IMR-90 (cell line): ENCODE results near the gene C4B. TPM values are rescaled to one million over a fixed set of nuclear protein-coding genes. Genes with fewer than 3 reads are reported as not detected.
"Not testable (repeated sequence)": the region's sequence is repeated elsewhere in the genome, so short reads cannot be mapped to it uniquely, and the experiment has no call there.

Source experiments
- ATAC-seq: fragments of 200-7000 bp; cut with Tn5 transposase; 2 replicates; pipeline ENCODE4 v1.9.1; 2020; ENCODE audit warnings: low read depth, mild to moderate bottlenecking, moderate library complexity
- BruUV-seq: library from RNA; stranded (reverse); fragments of 400-500 nt; replicated peaks from 2 replicates; lab custom pipeline; 2021; lab: Mats Ljungman, UMichigan
- CTCF ChIA-PET: fragments of 300-600 bp; formaldehyde crosslinking; extraction: SDS; loops from one replicate; lab custom pipeline; 2021; ENCODE audit warnings: antibody characterized with exemption; lab: Yijun Ruan, JAX
- POLR2A ChIA-PET: fragments of 300-600 bp; sonication (Branson Sonifier 250); formaldehyde crosslinking; loops from one replicate; lab custom pipeline; 2022; ENCODE audit warnings: antibody characterized with exemption; ENCODE audit not compliant: unreplicated experiment; lab: Charles Lee
- DNase-seq: peaks from one replicate; pipeline ENCODE4 v3.0.0; 2013
- H2AFZ ChIP-seq: replicated peaks from 2 replicates; pipeline ENCODE3; 2013; ENCODE audit warnings: low read length, mild to moderate bottlenecking; ENCODE audit not compliant: poor library complexity
- H2AK5ac ChIP-seq: 2 replicates; pipeline ENCODE4 v1.6.1; 2013; ENCODE audit warnings: low read depth, low read length, inconsistent platforms
- H2AK9ac ChIP-seq: replicated peaks from 2 replicates; pipeline ENCODE3; 2013; ENCODE audit warnings: mild to moderate bottlenecking, low read depth, low read length, moderate library complexity; ENCODE audit not compliant: poor library complexity
- H2BK120ac ChIP-seq: 2 replicates; pipeline ENCODE4 v1.6.1; 2013; ENCODE audit warnings: low read depth, low read length, inconsistent platforms
- H2BK15ac ChIP-seq: 3 replicates; pipeline ENCODE4 v1.6.1; 2013; ENCODE audit warnings: low read depth, low read length, inconsistent platforms
- H2BK20ac ChIP-seq: 2 replicates; pipeline ENCODE4 v1.6.1; 2013; ENCODE audit warnings: low read depth, mild to moderate bottlenecking, inconsistent platforms, low read length, moderate library complexity
- H2BK5ac ChIP-seq: 2 replicates; pipeline ENCODE4 v1.6.1; 2013; ENCODE audit warnings: mild to moderate bottlenecking, low read depth, low read length, inconsistent platforms; ENCODE audit not compliant: poor library complexity, severe bottlenecking
- H3K14ac ChIP-seq: replicated peaks from 2 replicates; pipeline ENCODE4 v1.6.1; 2013; ENCODE audit warnings: low read depth, low read length, inconsistent platforms
- H3K18ac ChIP-seq: 2 replicates; pipeline ENCODE4 v1.6.1; 2013; ENCODE audit warnings: low read depth, low read length, control low read depth
- H3K23ac ChIP-seq: 2 replicates; pipeline ENCODE4 v1.6.1; 2013; ENCODE audit warnings: low read depth, low read length, inconsistent platforms
- H3K27ac ChIP-seq: 2 replicates; pipeline ENCODE4 v1.5.1; 2013; ENCODE audit warnings: mild to moderate bottlenecking, control low read depth, low read length; ENCODE audit not compliant: insufficient read depth
- H3K27me3 ChIP-seq: 2 replicates; pipeline ENCODE4 v1.6.1; 2013; ENCODE audit warnings: low read length; ENCODE audit not compliant: control insufficient read depth, insufficient read depth
- H3K36me3 ChIP-seq: 2 replicates; pipeline ENCODE4 v1.6.1; 2013; ENCODE audit warnings: low read length, mixed read lengths; ENCODE audit not compliant: control insufficient read depth, insufficient read depth
- H3K4ac ChIP-seq: 2 replicates; pipeline ENCODE4 v1.6.1; 2013; ENCODE audit warnings: low read depth, low read length, inconsistent platforms
- H3K4me1 ChIP-seq: 2 replicates; pipeline ENCODE4 v1.6.1; 2013; ENCODE audit warnings: low read length, mixed read lengths; ENCODE audit not compliant: control insufficient read depth, insufficient read depth
- H3K4me2 ChIP-seq: 2 replicates; pipeline ENCODE4 v1.6.1; 2013; ENCODE audit warnings: low read depth, mild to moderate bottlenecking, control low read depth, low read length, moderate library complexity
- H3K4me3 ChIP-seq: 2 replicates; pipeline ENCODE4 v1.5.1; 2013; ENCODE audit warnings: low read depth, mild to moderate bottlenecking, control low read depth, low read length, moderate library complexity; ENCODE audit not compliant: insufficient read depth
- H3K56ac ChIP-seq: 2 replicates; pipeline ENCODE4 v1.6.1; 2013; ENCODE audit warnings: low read length, inconsistent platforms; ENCODE audit not compliant: insufficient read depth; ENCODE audit errors: extremely low read depth
- H3K79me1 ChIP-seq, 2 experiments: 2 replicates each; pipeline ENCODE4 v1.6.1; 2013; ENCODE audit warnings: low read length in 2 of 2, inconsistent platforms in 1 of 2, low read depth in 1 of 2
- H3K9ac ChIP-seq: 2 replicates; pipeline ENCODE4 v1.6.1; 2013; ENCODE audit warnings: low read depth, low read length, control low read depth
- H3K9me1 ChIP-seq: 2 replicates; pipeline ENCODE4 v1.6.1; 2013; ENCODE audit warnings: low read length, inconsistent platforms; ENCODE audit not compliant: insufficient read depth
- H3K9me3 ChIP-seq: 2 replicates; pipeline ENCODE4 v1.6.1; 2013; ENCODE audit warnings: low read length; ENCODE audit not compliant: control insufficient read depth, insufficient read depth
- H4K20me1 ChIP-seq: 2 replicates; pipeline ENCODE4 v1.6.1; 2013; ENCODE audit warnings: low read length, inconsistent platforms; ENCODE audit not compliant: insufficient read depth
- H4K5ac ChIP-seq: 2 replicates; pipeline ENCODE4 v1.6.1; 2013; ENCODE audit warnings: mild to moderate bottlenecking, low read depth, low read length, control low read depth
- H4K8ac ChIP-seq, 2 experiments: 2 replicates each; pipeline ENCODE4 v1.6.1; 2013; ENCODE audit warnings: low read depth in 2 of 2, low read length in 2 of 2, control low read depth in 1 of 2, inconsistent platforms in 1 of 2
- H4K91ac ChIP-seq: 2 replicates; pipeline ENCODE4 v1.6.1; 2013; ENCODE audit warnings: low read depth, low read length, inconsistent platforms; ENCODE audit not compliant: insufficient read depth
- WGBS, 2 experiments: methylation state at CpG; one replicate each; pipeline versions ENCODE4 v1.1.5 to v1.1.7; 2013; ENCODE audit warnings: missing lambda C conversion rate in 2 of 2; ENCODE audit not compliant: insufficient read length in 1 of 2; ENCODE audit errors: extremely low coverage in 2 of 2; 5-methylcytosine and 5-hydroxymethylcytosine counted together
- dilution Hi-C: fragments of 300-500 bp; cut with HindIII; formaldehyde crosslinking; loops from one replicate; pipeline ENCODE4 v1.14.3; 2018; ENCODE audit warnings: low sequenced_read_pairs; ENCODE audit not compliant: unreplicated experiment
- in situ Hi-C: fragments of 300-500 bp; cut with MboI; formaldehyde crosslinking; loops from 3 replicates; pipeline ENCODE4 v1.14.3; 2019; ENCODE audit warnings: low sequenced_read_pairs, inconsistent platforms, mixed read lengths
- intact Hi-C: fragments of 100-400 bp; cut with micrococcal nuclease; formaldehyde crosslinking; loops from 2 replicates; pipeline ENCODE4 v1.10.0; 2022
- polyA plus RNA-seq, 3 experiments: library from polyadenylated mRNA; depleted of rRNA; stranded (reverse); fragments of >200 nt; gene quantifications; 2 replicates each; pipeline ENCODE4 v1.2.3, GENCODE V29; 2012; ENCODE audit warnings: low replicate concordance in 1 of 3
- total RNA-seq: library from RNA; depleted of rRNA; stranded (reverse); fragments of >200 nt; gene quantifications from 2 replicates; pipeline ENCODE4 v1.2.3, GENCODE V29; 2012

C4B gene
- total and polyA plus RNA-seq, 2 of the 4 experiments (the other 2 are of a cell fraction): 0.54 to 4.2 TPM

GRCh38 chr6:32052626-32053025, 38.0 kb downstream of the C4B start:
- dilution Hi-C loops, H4K20me1 ChIP-seq, H2BK120ac ChIP-seq, POLR2A ChIA-PET, H3K4ac ChIP-seq, H3K4me3 ChIP-seq, intact Hi-C loops, H3K79me1 ChIP-seq, H3K36me3 ChIP-seq, H3K14ac ChIP-seq, H3K4me2 ChIP-seq, H3K9ac ChIP-seq, H2AK5ac ChIP-seq, H4K91ac ChIP-seq, DNase-seq, H2AFZ ChIP-seq, H2AK9ac ChIP-seq, ATAC-seq, H3K23ac ChIP-seq, H3K9me1 ChIP-seq, H3K18ac ChIP-seq, H2BK15ac ChIP-seq, in situ Hi-C loops, H2BK5ac ChIP-seq, BruUV-seq, H4K5ac ChIP-seq, CTCF ChIA-PET, H3K4me1 ChIP-seq, H3K9me3 ChIP-seq, H3K27ac ChIP-seq, H3K56ac ChIP-seq, H4K8ac ChIP-seq, H2BK20ac ChIP-seq: not testable (repeated sequence)
- peaks cover 42% of the 10 kb centered on the region for H3K27me3 ChIP-seq
- 79% methylated on average over 8 of the region's 20 CpGs; no CpG with 5 or more reads in 1 of the 2 experiments for whole genome bisulfite sequencing, 2 experiments

- H3K9ac ChIP-seq, H3K4ac ChIP-seq, H3K36me3 ChIP-seq, H3K9me1 ChIP-seq, H3K9me3 ChIP-seq, in situ Hi-C loops, H3K79me1 ChIP-seq, H4K5ac ChIP-seq, ATAC-seq, H2AK5ac ChIP-seq, dilution Hi-C loops, H3K23ac ChIP-seq, H2BK120ac ChIP-seq, H2AFZ ChIP-seq, H4K20me1 ChIP-seq, H4K91ac ChIP-seq, H2BK15ac ChIP-seq, H3K56ac ChIP-seq, H2AK9ac ChIP-seq, H4K8ac ChIP-seq, DNase-seq, CTCF ChIA-PET, H3K4me2 ChIP-seq, intact Hi-C loops, H3K4me1 ChIP-seq, POLR2A ChIA-PET, H3K18ac ChIP-seq, H3K27ac ChIP-seq, H2BK20ac ChIP-seq, BruUV-seq, H2BK5ac ChIP-seq, H3K14ac ChIP-seq, H3K4me3 ChIP-seq: not testable (repeated sequence)
- WGBS, 2 experiments: 100% methylated on average over 1 of the region's 13 CpGs; no CpG with 5 or more reads in 1 of the 2 experiments
- peaks cover 45% of the 10 kb centered on the region for H3K27me3 ChIP-seq
These were observed 38.7 kb downstream of the C4B start for GRCh38 chr6:32053314-32053713.
